Measurements from ENCODE around the gene DRD1.

- TF ChIP-seq CTCF (IDR thresholded peaks at IDR 0.05) (no peak), POLR2A (IDR thresholded peaks at IDR 0.05) (no peak)
Measured at GRCh38 chr5:175406300-175406699, 37.7 kb downstream of the DRD1 start.
